IMR-90 (cell line): ENCODE results near the gene ANK2. TPM values are rescaled to one million over a fixed set of nuclear protein-coding genes. Genes with fewer than 3 reads are reported as not detected.

Source experiments
- ATAC-seq: fragments of 200-7000 bp; cut with Tn5 transposase; 2 replicates; pipeline ENCODE4 v1.9.1; 2020; ENCODE audit warnings: low read depth, mild to moderate bottlenecking, moderate library complexity
- BruUV-seq: library from RNA; stranded (reverse); fragments of 400-500 nt; replicated peaks from 2 replicates; lab custom pipeline; 2021; lab: Mats Ljungman, UMichigan
- CTCF ChIA-PET: fragments of 300-600 bp; formaldehyde crosslinking; extraction: SDS; loops from one replicate; lab custom pipeline; 2021; ENCODE audit warnings: antibody characterized with exemption; lab: Yijun Ruan, JAX
- POLR2A ChIA-PET: fragments of 300-600 bp; sonication (Branson Sonifier 250); formaldehyde crosslinking; loops from one replicate; lab custom pipeline; 2022; ENCODE audit warnings: antibody characterized with exemption; ENCODE audit not compliant: unreplicated experiment; lab: Charles Lee
- DNase-seq: peaks from one replicate; pipeline ENCODE4 v3.0.0; 2013
- H2AFZ ChIP-seq: replicated peaks from 2 replicates; pipeline ENCODE3; 2013; ENCODE audit warnings: low read length, mild to moderate bottlenecking; ENCODE audit not compliant: poor library complexity
- H2AK5ac ChIP-seq: 2 replicates; pipeline ENCODE4 v1.6.1; 2013; ENCODE audit warnings: low read depth, low read length, inconsistent platforms
- H2AK9ac ChIP-seq: replicated peaks from 2 replicates; pipeline ENCODE3; 2013; ENCODE audit warnings: mild to moderate bottlenecking, low read depth, low read length, moderate library complexity; ENCODE audit not compliant: poor library complexity
- H2BK120ac ChIP-seq: 2 replicates; pipeline ENCODE4 v1.6.1; 2013; ENCODE audit warnings: low read depth, low read length, inconsistent platforms
- H2BK15ac ChIP-seq: 3 replicates; pipeline ENCODE4 v1.6.1; 2013; ENCODE audit warnings: low read depth, low read length, inconsistent platforms
- H2BK20ac ChIP-seq: 2 replicates; pipeline ENCODE4 v1.6.1; 2013; ENCODE audit warnings: low read depth, mild to moderate bottlenecking, inconsistent platforms, low read length, moderate library complexity
- H2BK5ac ChIP-seq: 2 replicates; pipeline ENCODE4 v1.6.1; 2013; ENCODE audit warnings: mild to moderate bottlenecking, low read depth, low read length, inconsistent platforms; ENCODE audit not compliant: poor library complexity, severe bottlenecking
- H3K14ac ChIP-seq: replicated peaks from 2 replicates; pipeline ENCODE4 v1.6.1; 2013; ENCODE audit warnings: low read depth, low read length, inconsistent platforms
- H3K18ac ChIP-seq: 2 replicates; pipeline ENCODE4 v1.6.1; 2013; ENCODE audit warnings: low read depth, low read length, control low read depth
- H3K23ac ChIP-seq: 2 replicates; pipeline ENCODE4 v1.6.1; 2013; ENCODE audit warnings: low read depth, low read length, inconsistent platforms
- H3K27ac ChIP-seq: 2 replicates; pipeline ENCODE4 v1.5.1; 2013; ENCODE audit warnings: mild to moderate bottlenecking, control low read depth, low read length; ENCODE audit not compliant: insufficient read depth
- H3K27me3 ChIP-seq: 2 replicates; pipeline ENCODE4 v1.6.1; 2013; ENCODE audit warnings: low read length; ENCODE audit not compliant: control insufficient read depth, insufficient read depth
- H3K36me3 ChIP-seq: 2 replicates; pipeline ENCODE4 v1.6.1; 2013; ENCODE audit warnings: low read length, mixed read lengths; ENCODE audit not compliant: control insufficient read depth, insufficient read depth
- H3K4ac ChIP-seq: 2 replicates; pipeline ENCODE4 v1.6.1; 2013; ENCODE audit warnings: low read depth, low read length, inconsistent platforms
- H3K4me1 ChIP-seq: 2 replicates; pipeline ENCODE4 v1.6.1; 2013; ENCODE audit warnings: low read length, mixed read lengths; ENCODE audit not compliant: control insufficient read depth, insufficient read depth
- H3K4me2 ChIP-seq: 2 replicates; pipeline ENCODE4 v1.6.1; 2013; ENCODE audit warnings: low read depth, mild to moderate bottlenecking, control low read depth, low read length, moderate library complexity
- H3K4me3 ChIP-seq: 2 replicates; pipeline ENCODE4 v1.5.1; 2013; ENCODE audit warnings: low read depth, mild to moderate bottlenecking, control low read depth, low read length, moderate library complexity; ENCODE audit not compliant: insufficient read depth
- H3K56ac ChIP-seq: 2 replicates; pipeline ENCODE4 v1.6.1; 2013; ENCODE audit warnings: low read length, inconsistent platforms; ENCODE audit not compliant: insufficient read depth; ENCODE audit errors: extremely low read depth
- H3K79me1 ChIP-seq, 2 experiments: 2 replicates each; pipeline ENCODE4 v1.6.1; 2013; ENCODE audit warnings: low read length in 2 of 2, inconsistent platforms in 1 of 2, low read depth in 1 of 2
- H3K9ac ChIP-seq: 2 replicates; pipeline ENCODE4 v1.6.1; 2013; ENCODE audit warnings: low read depth, low read length, control low read depth
- H3K9me1 ChIP-seq: 2 replicates; pipeline ENCODE4 v1.6.1; 2013; ENCODE audit warnings: low read length, inconsistent platforms; ENCODE audit not compliant: insufficient read depth
- H3K9me3 ChIP-seq: 2 replicates; pipeline ENCODE4 v1.6.1; 2013; ENCODE audit warnings: low read length; ENCODE audit not compliant: control insufficient read depth, insufficient read depth
- H4K20me1 ChIP-seq: 2 replicates; pipeline ENCODE4 v1.6.1; 2013; ENCODE audit warnings: low read length, inconsistent platforms; ENCODE audit not compliant: insufficient read depth
- H4K5ac ChIP-seq: 2 replicates; pipeline ENCODE4 v1.6.1; 2013; ENCODE audit warnings: mild to moderate bottlenecking, low read depth, low read length, control low read depth
- H4K8ac ChIP-seq, 2 experiments: 2 replicates each; pipeline ENCODE4 v1.6.1; 2013; ENCODE audit warnings: low read depth in 2 of 2, low read length in 2 of 2, control low read depth in 1 of 2, inconsistent platforms in 1 of 2
- H4K91ac ChIP-seq: 2 replicates; pipeline ENCODE4 v1.6.1; 2013; ENCODE audit warnings: low read depth, low read length, inconsistent platforms; ENCODE audit not compliant: insufficient read depth
- CHD1 ChIP-seq: IDR thresholded peaks from 2 replicates; pipeline ENCODE4 v1.6.1; 2012; ENCODE audit warnings: low read depth, low read length, improper control_type of control experiment
- CTCF ChIP-seq: conservative IDR thresholded peaks from 2 replicates; pipeline ENCODE4 v1.5.1; 2012; ENCODE audit warnings: mild to moderate bottlenecking, low read depth, low read length, improper control_type of control experiment
- MAZ ChIP-seq: IDR thresholded peaks from 2 replicates; pipeline ENCODE4 v1.6.1; 2012; ENCODE audit warnings: low read depth, mild to moderate bottlenecking, low read length, improper control_type of control experiment, moderate library complexity, borderline replicate concordance
- MXI1 ChIP-seq: IDR thresholded peaks from 2 replicates; pipeline ENCODE4 v1.6.1; 2012; ENCODE audit warnings: low read depth, mild to moderate bottlenecking, low read length, moderate library complexity, borderline replicate concordance
- NFE2L2 ChIP-seq: fragments of 150-350 bp; IDR thresholded peaks from 2 replicates; pipeline ENCODE4 v1.6.1; 2016; ENCODE audit warnings: low read depth, mild to moderate bottlenecking, low read length
- RAD21 ChIP-seq: IDR thresholded peaks from 2 replicates; pipeline ENCODE4 v1.6.1; 2012; ENCODE audit warnings: low read length, improper control_type of control experiment
- RCOR1 ChIP-seq: IDR thresholded peaks from 2 replicates; pipeline ENCODE4 v1.6.1; 2012; ENCODE audit warnings: mild to moderate bottlenecking, low read length, improper control_type of control experiment; ENCODE audit not compliant: insufficient replicate concordance
- SMC3 ChIP-seq: fragments of 150-350 bp; IDR thresholded peaks from 2 replicates; pipeline ENCODE4 v1.6.1; 2016; ENCODE audit warnings: low read depth, mild to moderate bottlenecking, antibody characterized with exemption, low read length, moderate library complexity
- WGBS, 2 experiments: methylation state at CpG; one replicate each; pipeline versions ENCODE4 v1.1.5 to v1.1.7; 2013; ENCODE audit warnings: missing lambda C conversion rate in 2 of 2; ENCODE audit not compliant: insufficient read length in 1 of 2; ENCODE audit errors: extremely low coverage in 2 of 2; 5-methylcytosine and 5-hydroxymethylcytosine counted together
- dilution Hi-C: fragments of 300-500 bp; cut with HindIII; formaldehyde crosslinking; loops from one replicate; pipeline ENCODE4 v1.14.3; 2018; ENCODE audit warnings: low sequenced_read_pairs; ENCODE audit not compliant: unreplicated experiment
- in situ Hi-C: fragments of 300-500 bp; cut with MboI; formaldehyde crosslinking; loops from 3 replicates; pipeline ENCODE4 v1.14.3; 2019; ENCODE audit warnings: low sequenced_read_pairs, inconsistent platforms, mixed read lengths
- intact Hi-C: fragments of 100-400 bp; cut with micrococcal nuclease; formaldehyde crosslinking; loops from 2 replicates; pipeline ENCODE4 v1.10.0; 2022
- polyA plus RNA-seq, 3 experiments: library from polyadenylated mRNA; depleted of rRNA; stranded (reverse); fragments of >200 nt; gene quantifications; 2 replicates each; pipeline ENCODE4 v1.2.3, GENCODE V29; 2012; ENCODE audit warnings: low replicate concordance in 1 of 3
- total RNA-seq: library from RNA; depleted of rRNA; stranded (reverse); fragments of >200 nt; gene quantifications from 2 replicates; pipeline ENCODE4 v1.2.3, GENCODE V29; 2012
- TF ChIP-seq, protein P1 (sequence below): fragments of 150-350 bp; IDR thresholded peaks from 2 replicates; pipeline ENCODE4 v1.6.1; 2017; ENCODE audit warnings: mild to moderate bottlenecking, antibody characterized with exemption, low read length, low read depth

ANK2 gene
- total and polyA plus RNA-seq, 2 of the 4 experiments (the other 2 are of a cell fraction) = 0.82 to 6.6 TPM

DNA sequence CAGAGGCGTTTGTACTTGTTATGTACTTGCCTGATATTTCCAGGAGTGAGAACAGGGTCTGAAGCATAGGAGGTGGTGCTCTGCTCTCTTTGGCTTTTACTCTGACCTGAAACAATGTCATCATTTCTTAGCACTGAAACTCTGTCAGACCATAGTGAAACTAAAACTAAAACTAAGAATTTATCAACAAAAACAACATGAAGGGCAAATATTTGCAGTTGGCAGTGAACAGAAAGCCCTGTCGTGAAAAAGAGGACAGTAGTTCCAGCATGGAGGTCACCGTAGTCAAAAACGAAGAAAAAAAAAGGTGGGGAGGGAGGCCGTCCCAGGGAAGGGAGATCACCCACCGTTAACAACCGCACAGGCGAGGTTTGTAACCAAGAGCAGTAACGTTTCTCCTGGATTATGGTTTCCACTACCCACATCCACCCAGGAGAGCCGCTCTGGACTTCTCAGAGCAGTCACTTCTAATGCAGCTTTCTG is 97.5 kb downstream of the ANK2 start:
- Histone ChIP-seq H4K8ac (no peak overlapping the region), H2AFZ (peak overlapping the region; percentile 86), H2BK5ac (no peak overlapping the region), H2BK15ac (no peak overlapping the region), H3K9me3 (no peaks in the 10 kb centered on the region), H3K4me1 (peaks cover 2% of the 10 kb centered on the region; the same call in 1 of the 2 replicates), H3K9ac (peak overlapping the region; percentile 36; the same call in 1 of the 2 replicates), H3K27me3 (no peaks in the 10 kb centered on the region), H3K27ac (no peak overlapping the region), H4K91ac (no peak overlapping the region), H2BK120ac (no peak overlapping the region), H4K20me1 (no peaks in the 10 kb centered on the region), H3K14ac (no peak overlapping the region), H3K18ac (no peak overlapping the region), H3K36me3 (no peaks in the 10 kb centered on the region), H3K4ac (no peak overlapping the region), H3K79me1 (no peaks in the 10 kb centered on the region), H2BK20ac (no peak overlapping the region), H2AK9ac (no peak overlapping the region), H3K56ac (no peak overlapping the region), H3K23ac (no peak overlapping the region; the same call in 1 of the 2 replicates), H4K5ac (0 out of 2 replicates have a peak overlapping the region, but pooled peaks have one; percentile 1), H3K4me3 (peak overlapping the region; percentile 44), H3K4me2 (peak overlapping the region; percentile 88), H2AK5ac (no peak overlapping the region), H3K9me1 (no peaks in the 10 kb centered on the region)
- DNase-seq = no peak
- no CpG with 5 or more reads among the region's 10 CpGs for WGBS, 2 experiments
- peak; percentile 37 for ATAC-seq
- TF ChIP-seq CHD1 (no peak), RCOR1 (no peak), MAZ (no peak), SMC3 (no peak), CTCF (no peak), NFE2L2 (no peak), RAD21 (no peak), MXI1 (no peak)
- TF ChIP-seq, protein P1, sequence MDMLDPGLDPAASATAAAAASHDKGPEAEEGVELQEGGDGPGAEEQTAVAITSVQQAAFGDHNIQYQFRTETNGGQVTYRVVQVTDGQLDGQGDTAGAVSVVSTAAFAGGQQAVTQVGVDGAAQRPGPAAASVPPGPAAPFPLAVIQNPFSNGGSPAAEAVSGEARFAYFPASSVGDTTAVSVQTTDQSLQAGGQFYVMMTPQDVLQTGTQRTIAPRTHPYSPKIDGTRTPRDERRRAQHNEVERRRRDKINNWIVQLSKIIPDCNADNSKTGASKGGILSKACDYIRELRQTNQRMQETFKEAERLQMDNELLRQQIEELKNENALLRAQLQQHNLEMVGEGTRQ = no peak
- in situ Hi-C loops (no loop called here), intact Hi-C loops (no loop called here), dilution Hi-C loops (no loop called here)
- BruUV-seq = no TSS peak
- ChIA-PET POLR2A (no interaction called here), CTCF (interaction anchor here (0.5 to 0.6 kb wide), 2 partner anchors 19 to 32 kb away, joined by 3 to 4 read pairs; no protein-coding TSS in a partner anchor)
